ENCODE results near the gene DUSP18.

DUSP18 gene

DNA sequence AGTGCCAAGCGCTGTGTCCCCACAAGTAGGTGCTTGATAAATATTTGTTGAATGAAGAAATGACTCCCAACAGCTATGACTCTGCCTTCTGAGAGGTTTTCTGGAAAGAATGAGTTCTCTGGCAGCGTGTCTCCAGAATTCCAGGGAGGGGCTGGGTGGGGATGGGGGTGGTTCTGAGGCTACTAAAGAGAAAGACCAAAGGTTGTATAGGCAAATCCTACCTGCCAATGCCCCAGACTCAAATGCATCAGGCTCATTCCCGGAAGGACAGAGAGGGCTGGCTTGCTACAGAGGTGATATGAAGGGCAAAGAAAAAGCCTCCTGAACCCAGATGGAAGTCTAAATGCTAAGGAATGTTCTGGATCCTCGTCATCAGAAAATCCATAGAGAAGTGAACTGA is 1.9 kb downstream of the DUSP18 start:
- DNase-seq (ENCODE audit: insufficient read length, low spot score) = no peak

GRCh38 chr22:30665266-30665665 is 2.4 kb downstream of the DUSP18 start:
- FAIRE-seq (no peak), DNase-seq (ENCODE audit: insufficient read length, low spot score) (no peak)
- TF ChIP-seq POLR2A (IDR thresholded peaks at IDR 0.05; ENCODE audit: low read depth, low read length) = no peak

More for the DNA sequence above, 1.9 kb downstream of the DUSP18 start:
- FAIRE-seq = no peak
- TF ChIP-seq POLR2A (IDR thresholded peaks at IDR 0.05; ENCODE audit: low read depth, low read length) = no peak

GRCh38 chr22:30664798-30665197 is 2.9 kb downstream of the DUSP18 start:
- no peak for TF ChIP-seq POLR2A (IDR thresholded peaks at IDR 0.05; ENCODE audit: low read depth, low read length)
- FAIRE-seq (no peak), DNase-seq (ENCODE audit: insufficient read length, low spot score) (no peak)

DNA sequence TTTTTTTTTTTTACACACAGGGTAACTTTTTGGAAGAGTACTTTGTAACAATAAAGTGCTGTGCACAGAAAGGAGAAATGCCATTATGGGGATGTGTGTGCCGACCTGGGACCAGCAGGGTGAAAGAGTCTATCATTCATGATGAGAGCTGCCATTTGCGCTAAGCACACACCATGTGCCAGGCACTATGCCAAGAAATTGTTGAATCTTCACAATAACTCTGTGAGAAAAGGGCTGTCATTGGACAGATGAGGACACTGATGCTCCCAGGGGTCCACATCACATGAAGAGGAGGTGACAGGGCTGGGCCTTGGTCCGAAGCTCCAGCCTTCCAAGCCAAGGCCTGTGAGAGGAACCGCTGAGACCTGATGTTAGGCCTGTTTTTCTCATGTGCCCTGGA is 5.6 kb downstream of the DUSP18 start:
- FAIRE-seq = no peak
- no peak for TF ChIP-seq POLR2A (IDR thresholded peaks at IDR 0.05; ENCODE audit: low read depth, low read length)
- no peak for DNase-seq (ENCODE audit: insufficient read length, low spot score)

- no peak for TF ChIP-seq POLR2A (IDR thresholded peaks at IDR 0.05; ENCODE audit: low read depth, low read length)
- FAIRE-seq = no peak
Observed at GRCh38 chr22:30655532-30655931, 12.1 kb downstream of the DUSP18 start.

GRCh38 chr22:30654361-30654760 is 13.3 kb downstream of the DUSP18 start:
- FAIRE-seq = no peak

More at GRCh38 chr22:30655532-30655931, 12.1 kb downstream of the DUSP18 start:
- DNase-seq (ENCODE audit: insufficient read length, low spot score) = no peak

GRCh38 chr22:30652852-30653251 is 14.8 kb downstream of the DUSP18 start:
- no peak for FAIRE-seq

More at GRCh38 chr22:30654361-30654760, 13.3 kb downstream of the DUSP18 start:
- TF ChIP-seq POLR2A (IDR thresholded peaks at IDR 0.05; ENCODE audit: low read depth, low read length) = no peak
- DNase-seq (ENCODE audit: insufficient read length, low spot score) = no peak

GRCh38 chr22:30650508-30651116 is 17.1 kb downstream of the DUSP18 start:
- FAIRE-seq (no peak), DNase-seq (ENCODE audit: insufficient read length, low spot score) (no peak)
- TF ChIP-seq POLR2A (IDR thresholded peaks at IDR 0.05; ENCODE audit: low read depth, low read length) = no peak

More at GRCh38 chr22:30652852-30653251, 14.8 kb downstream of the DUSP18 start:
- DNase-seq (ENCODE audit: insufficient read length, low spot score) = no peak
- no peak for TF ChIP-seq POLR2A (IDR thresholded peaks at IDR 0.05; ENCODE audit: low read depth, low read length)

DNA sequence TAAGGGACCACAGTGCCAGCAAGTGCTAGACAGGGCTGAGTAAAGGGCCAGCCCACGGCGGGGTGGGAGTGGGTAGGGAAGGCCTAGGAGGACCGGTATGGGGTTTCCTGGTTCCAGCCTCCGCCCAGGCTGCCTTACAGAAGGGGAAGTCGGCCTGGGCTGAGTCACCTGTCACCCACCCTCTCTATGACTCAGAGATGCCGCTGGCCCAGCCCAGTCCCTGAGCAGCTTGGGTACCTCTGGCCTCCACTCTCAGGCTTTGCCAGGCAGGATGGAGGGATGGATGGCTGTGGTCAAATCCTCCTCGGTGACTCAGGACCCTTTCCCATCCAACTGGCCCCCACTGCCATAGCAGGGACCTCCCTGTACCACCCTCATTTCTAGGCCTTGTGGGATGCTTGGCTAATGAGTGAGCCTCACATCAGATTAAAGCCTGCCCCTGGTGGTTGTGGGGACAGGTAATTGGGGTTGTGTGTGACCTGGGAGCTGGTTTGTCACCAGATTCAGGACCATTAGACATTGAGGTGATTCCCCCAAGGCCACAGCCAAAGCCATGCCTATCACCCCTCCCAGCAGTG is 18.2 kb downstream of the DUSP18 start:
- no peak for TF ChIP-seq POLR2A (IDR thresholded peaks at IDR 0.05; ENCODE audit: low read depth, low read length)
- FAIRE-seq (peak; percentile 88), DNase-seq (ENCODE audit: insufficient read length, low spot score) (peak; percentile 90)

GRCh38 chr22:30648825-30649224 is 18.9 kb downstream of the DUSP18 start:
- TF ChIP-seq POLR2A (IDR thresholded peaks at IDR 0.05; ENCODE audit: low read depth, low read length) = no peak
- no peak for FAIRE-seq
- no peak for DNase-seq (ENCODE audit: insufficient read length, low spot score)

DNA sequence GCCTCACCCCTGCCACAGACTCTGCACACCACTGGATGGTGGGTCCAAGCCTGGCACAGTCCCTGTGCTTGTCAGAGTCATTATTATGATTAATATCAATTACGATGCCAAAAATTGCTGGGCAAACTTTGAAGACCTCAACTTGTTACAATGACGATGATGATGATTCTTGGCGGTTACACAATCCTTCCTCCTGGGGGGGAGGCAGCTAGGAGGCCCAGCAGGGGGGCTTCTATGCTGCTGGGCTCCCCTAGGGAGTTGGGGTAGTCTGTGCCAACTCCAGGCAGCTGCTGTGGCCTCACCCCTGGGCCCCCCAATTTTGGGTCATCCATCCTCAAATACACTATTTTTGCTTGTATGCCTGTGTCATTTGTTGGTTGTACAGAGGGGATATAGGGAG is 20.1 kb downstream of the DUSP18 start:
- DNase-seq (ENCODE audit: insufficient read length, low spot score) (no peak), FAIRE-seq (no peak)
- no peak for TF ChIP-seq POLR2A (IDR thresholded peaks at IDR 0.05; ENCODE audit: low read depth, low read length)

- no peak for TF ChIP-seq POLR2A (IDR thresholded peaks at IDR 0.05; ENCODE audit: low read depth, low read length)
- no peak for DNase-seq (ENCODE audit: insufficient read length, low spot score)
- no peak for FAIRE-seq
Observed at GRCh38 chr22:30646518-30647160, 21.0 kb downstream of the DUSP18 start.

DNA sequence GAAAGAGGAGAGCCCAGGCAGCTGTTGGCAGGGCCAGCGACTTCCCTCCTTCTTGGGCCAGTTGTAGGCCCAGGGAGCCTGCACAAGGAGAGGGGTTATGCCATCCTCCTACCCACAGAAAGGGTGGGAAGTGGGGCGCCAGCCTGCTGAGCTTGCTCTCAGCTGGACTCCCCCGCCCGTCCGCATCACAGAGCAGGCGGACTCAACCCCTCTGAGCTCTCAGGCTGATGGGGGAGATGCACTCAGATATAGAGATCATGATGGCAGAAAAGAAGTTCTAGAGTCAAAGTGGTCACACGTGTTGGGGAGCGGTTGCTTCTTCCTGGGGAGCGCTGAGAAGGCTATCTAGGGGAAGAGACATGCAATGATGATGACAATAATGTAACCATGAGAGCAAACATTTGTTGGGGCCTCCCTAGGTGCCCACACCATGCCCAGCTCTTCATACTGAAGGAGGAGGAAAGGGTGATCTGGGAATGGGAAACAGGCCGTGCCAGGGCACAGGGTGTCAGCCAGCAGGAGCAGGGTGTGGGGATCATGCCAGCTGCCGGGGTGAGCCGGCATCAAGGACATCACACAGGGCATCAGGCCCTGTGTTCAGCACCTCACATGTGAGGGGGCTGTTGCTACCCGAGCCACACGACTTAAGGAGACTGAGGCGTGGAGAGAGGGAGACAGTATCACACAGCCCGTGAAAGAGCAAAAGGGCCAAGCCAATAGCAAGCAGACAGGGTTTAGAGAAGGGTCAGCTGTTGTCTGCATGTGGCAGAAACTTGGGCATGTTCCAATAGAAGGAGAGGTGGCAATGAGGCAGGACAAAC is 24.4 kb downstream of the DUSP18 start:
- FAIRE-seq (no peak), DNase-seq (ENCODE audit: insufficient read length, low spot score) (no peak)
- TF ChIP-seq POLR2A (IDR thresholded peaks at IDR 0.05; ENCODE audit: low read depth, low read length) = no peak

- FAIRE-seq = no peak
- DNase-seq (ENCODE audit: insufficient read length, low spot score) = no peak
- no peak for TF ChIP-seq POLR2A (IDR thresholded peaks at IDR 0.05; ENCODE audit: low read depth, low read length)
Observed at GRCh38 chr22:30640839-30641430, 26.7 kb downstream of the DUSP18 start.

Data from H54 (cell line).